Progenitor cell of endocrine pancreas (in vitro differentiated cells): Measurements from ENCODE around the gene NIM1K. TPM values are rescaled to one million over a fixed set of nuclear protein-coding genes. Genes with fewer than 3 reads are reported as not detected.
"Not testable (repeated sequence)": the region's sequence is repeated elsewhere in the genome, so short reads cannot be mapped to it uniquely, and the experiment has no call there.

Experiments used
- DNase-seq: peaks from one replicate; pipeline ENCODE4 v3.0.0; 2021; ENCODE audit warnings: low spot score; ENCODE audit not compliant: unreplicated experiment
- H3K27ac Mint-ChIP-seq: 2 replicates; pipeline ENCODE4 v1.8.0; 2021; ENCODE audit warnings: mild to moderate bottlenecking, moderate library complexity, mixed read lengths
- H3K27me3 Mint-ChIP-seq: 2 replicates; pipeline ENCODE4 v1.8.0; 2021; ENCODE audit warnings: mixed read lengths
- H3K36me3 Mint-ChIP-seq: 2 replicates; pipeline ENCODE4 v1.8.0; 2022; ENCODE audit warnings: mixed read lengths; ENCODE audit not compliant: insufficient read depth
- H3K4me1 Mint-ChIP-seq: 2 replicates; pipeline ENCODE4 v1.8.0; 2021; ENCODE audit warnings: low read depth, mixed read lengths
- H3K4me3 Mint-ChIP-seq: 2 replicates; pipeline ENCODE4 v1.8.0; 2021; ENCODE audit warnings: low read depth, mild to moderate bottlenecking, moderate library complexity, mixed read lengths
- H3K9me3 Mint-ChIP-seq: 2 replicates; pipeline ENCODE4 v1.8.0; 2021; ENCODE audit warnings: low read depth, mixed read lengths
- total RNA-seq: library from RNA; stranded (reverse); gene quantifications from 2 replicates; pipeline ENCODE4 v1.2.1, GENCODE V29; 2021
- TF ChIP-seq, protein P1 (sequence below): fragments of 200-600 bp; sonication (generic); IDR thresholded peaks from one replicate; pipeline ENCODE4 v1.5.0; 2021; ENCODE audit warnings: antibody characterized with exemption, mild to moderate bottlenecking; ENCODE audit not compliant: unreplicated experiment

Gene NIM1K
- total RNA-seq, 1 donor from 2014 or later, result 0.19 TPM

DNA sequence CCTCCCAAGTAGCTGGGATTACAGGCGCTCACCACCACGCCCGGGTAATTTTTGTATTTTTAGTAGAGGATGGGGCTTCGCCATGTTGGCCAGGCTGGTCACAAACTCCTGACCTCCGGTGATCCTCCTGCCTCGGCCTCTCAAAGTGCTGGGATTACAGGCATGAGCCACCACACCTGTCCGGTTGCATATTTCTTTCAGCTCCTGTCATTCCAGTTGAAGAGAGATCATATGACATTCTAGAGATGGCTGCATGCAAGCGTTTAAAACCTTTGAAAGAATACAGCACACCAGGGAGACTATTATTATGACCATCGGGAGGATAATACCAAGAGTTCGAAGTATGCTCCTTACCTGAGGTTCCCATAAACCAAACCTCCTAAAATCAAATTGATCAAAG, 9.6 kb upstream of the NIM1K start:
- no peaks in the 10 kb centered on the region for H3K4me1 Mint-ChIP-seq
- no peak overlapping the region for H3K27ac Mint-ChIP-seq
- no peaks in the 10 kb centered on the region for H3K27me3 Mint-ChIP-seq
- H3K9me3 Mint-ChIP-seq, result no peaks in the 10 kb centered on the region
- no peak overlapping the region for H3K4me3 Mint-ChIP-seq
- H3K36me3 Mint-ChIP-seq, result peaks cover 2% of the 10 kb centered on the region
- TF ChIP-seq, protein P1, sequence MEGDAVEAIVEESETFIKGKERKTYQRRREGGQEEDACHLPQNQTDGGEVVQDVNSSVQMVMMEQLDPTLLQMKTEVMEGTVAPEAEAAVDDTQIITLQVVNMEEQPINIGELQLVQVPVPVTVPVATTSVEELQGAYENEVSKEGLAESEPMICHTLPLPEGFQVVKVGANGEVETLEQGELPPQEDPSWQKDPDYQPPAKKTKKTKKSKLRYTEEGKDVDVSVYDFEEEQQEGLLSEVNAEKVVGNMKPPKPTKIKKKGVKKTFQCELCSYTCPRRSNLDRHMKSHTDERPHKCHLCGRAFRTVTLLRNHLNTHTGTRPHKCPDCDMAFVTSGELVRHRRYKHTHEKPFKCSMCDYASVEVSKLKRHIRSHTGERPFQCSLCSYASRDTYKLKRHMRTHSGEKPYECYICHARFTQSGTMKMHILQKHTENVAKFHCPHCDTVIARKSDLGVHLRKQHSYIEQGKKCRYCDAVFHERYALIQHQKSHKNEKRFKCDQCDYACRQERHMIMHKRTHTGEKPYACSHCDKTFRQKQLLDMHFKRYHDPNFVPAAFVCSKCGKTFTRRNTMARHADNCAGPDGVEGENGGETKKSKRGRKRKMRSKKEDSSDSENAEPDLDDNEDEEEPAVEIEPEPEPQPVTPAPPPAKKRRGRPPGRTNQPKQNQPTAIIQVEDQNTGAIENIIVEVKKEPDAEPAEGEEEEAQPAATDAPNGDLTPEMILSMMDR, result no peak
- no peak for DNase-seq

DNA sequence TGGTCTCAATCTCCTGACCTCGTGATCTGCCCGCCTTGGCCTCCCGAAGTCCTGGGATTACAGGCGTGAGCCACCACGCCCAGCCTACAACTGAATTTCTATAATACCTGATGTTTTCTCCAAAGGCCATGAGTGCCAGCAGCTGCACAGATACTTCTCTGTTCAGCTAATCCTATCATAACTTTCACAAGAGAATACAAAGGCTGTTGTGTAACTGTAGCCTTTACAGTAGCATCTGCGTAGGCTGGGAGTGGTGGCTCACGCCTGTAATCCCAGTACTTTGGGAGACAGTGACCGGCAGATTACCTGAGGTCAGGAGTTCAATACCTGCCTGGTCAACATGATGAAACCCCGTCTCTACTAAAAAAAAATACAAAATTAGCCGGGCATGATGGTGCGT, 8.9 kb upstream of the NIM1K start:
- H3K4me3 Mint-ChIP-seq, H3K36me3 Mint-ChIP-seq, DNase-seq, H3K27ac Mint-ChIP-seq, H3K9me3 Mint-ChIP-seq, H3K4me1 Mint-ChIP-seq, H3K27me3 Mint-ChIP-seq: not testable (repeated sequence)

GRCh38 chr5:43190755-43191603, 1.0 kb upstream of the NIM1K start:
- TF ChIP-seq, protein P1, result no peak
- Mint-ChIP-seq H3K4me3 (peak overlapping the region; percentile 66), H3K4me1 (peaks cover 8% of the 10 kb centered on the region), H3K9me3 (no peaks in the 10 kb centered on the region), H3K27me3 (peaks cover 33% of the 10 kb centered on the region), H3K27ac (no peak overlapping the region), H3K36me3 (peaks cover 2% of the 10 kb centered on the region)
- no peak for DNase-seq

GRCh38 chr5:43192558-43193180, 644 bp downstream of the NIM1K start:
- H3K9me3 Mint-ChIP-seq, result no peaks in the 10 kb centered on the region
- H3K4me1 Mint-ChIP-seq, result peaks cover 8% of the 10 kb centered on the region
- DNase-seq, result no peak
- H3K36me3 Mint-ChIP-seq, result peaks cover 2% of the 10 kb centered on the region
- H3K27me3 Mint-ChIP-seq, result peaks cover 35% of the 10 kb centered on the region
- TF ChIP-seq, protein P1, result no peak
- H3K27ac Mint-ChIP-seq, result no peak overlapping the region
- peak overlapping the region; percentile 66 for H3K4me3 Mint-ChIP-seq

DNA sequence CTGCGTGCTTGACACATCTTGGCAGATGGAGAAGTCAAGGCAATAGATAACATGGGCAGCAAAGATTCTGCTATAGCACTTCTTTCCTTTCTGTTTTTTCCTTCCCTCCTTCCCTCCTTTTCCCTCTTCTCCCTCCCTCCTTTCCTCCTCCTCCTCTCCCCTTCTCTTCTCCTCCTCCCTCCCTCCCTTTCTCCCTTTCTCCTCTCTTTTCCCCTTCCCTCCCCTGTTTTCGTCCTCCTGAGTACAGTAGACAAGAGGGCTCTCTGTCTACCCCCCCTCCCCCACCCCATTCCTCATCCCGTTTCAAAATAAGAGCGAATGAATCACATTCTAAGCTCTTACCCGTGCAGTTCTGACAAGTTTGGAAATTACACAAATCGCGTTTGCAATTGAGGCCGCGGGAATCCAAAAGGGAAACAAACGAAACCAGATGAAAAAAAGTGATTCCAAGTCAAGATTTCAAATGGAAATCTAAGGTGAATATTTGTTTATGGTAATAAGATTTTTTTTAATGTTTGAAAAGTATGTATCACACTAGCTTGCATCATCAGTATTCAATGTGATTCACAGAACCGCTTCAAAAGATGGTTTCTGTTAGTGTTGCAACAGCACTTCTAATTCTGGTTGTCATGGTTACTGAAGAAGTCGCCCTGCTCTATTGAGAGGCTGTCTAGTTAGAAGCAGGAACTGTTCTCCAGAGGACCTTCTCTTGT, 1.3 kb downstream of the NIM1K start:
- no peaks in the 10 kb centered on the region for H3K9me3 Mint-ChIP-seq
- H3K27me3 Mint-ChIP-seq, result peaks cover 38% of the 10 kb centered on the region
- DNase-seq, result no peak
- H3K36me3 Mint-ChIP-seq, result no peaks in the 10 kb centered on the region
- TF ChIP-seq, protein P1, result no peak
- H3K4me3 Mint-ChIP-seq, result peak overlapping the region; percentile 66
- H3K4me1 Mint-ChIP-seq, result peaks cover 8% of the 10 kb centered on the region
- no peak overlapping the region for H3K27ac Mint-ChIP-seq
